HG03097 (cell line): ENCODE data around the gene ADAT1.

ENCODE experiments used
- ATAC-seq: cut with Tn5 transposase; IDR thresholded peaks from one replicate; pipeline ENCODE4 v1.9.1; 2021; ENCODE audit not compliant: unreplicated experiment, low FRiP score

ADAT1 gene

GRCh38 chr16:75578212-75578611 is 44.9 kb downstream of the ADAT1 start:
- ATAC-seq: no peak

GRCh38 chr16:75576384-75576811 is 46.7 kb downstream of the ADAT1 start:
- no peak for ATAC-seq

GRCh38 chr16:75575958-75576357 is 47.1 kb downstream of the ADAT1 start:
- ATAC-seq: no peak

- ATAC-seq: no peak
Observed at GRCh38 chr16:75573955-75574354, 49.1 kb downstream of the ADAT1 start.

- ATAC-seq: no peak
Observed at GRCh38 chr16:75572864-75573542, 50.1 kb downstream of the ADAT1 start.

- ATAC-seq: no peak
Observed at GRCh38 chr16:75570396-75571065, 52.5 kb downstream of the ADAT1 start.

- no peak for ATAC-seq
Observed at GRCh38 chr16:75567911-75568310, 55.2 kb downstream of the ADAT1 start.

GRCh38 chr16:75566758-75567255 is 56.3 kb downstream of the ADAT1 start:
- peak; percentile 4 for ATAC-seq

- peak; percentile 61 for ATAC-seq
Observed at GRCh38 chr16:75566040-75566757, 56.9 kb downstream of the ADAT1 start, which contains the start of gene GABARAPL2. Gene GABARAPL2 (plus strand): TSS chr16:75566379. CDS start chr16:75566487, 108 bp downstream.

- no peak for ATAC-seq
Observed at GRCh38 chr16:75565640-75566039, 57.4 kb downstream of the ADAT1 start.

- no peak for ATAC-seq
Observed at GRCh38 chr16:75559564-75560372, 63.3 kb downstream of the ADAT1 start.

GRCh38 chr16:75558846-75559401 is 64.2 kb downstream of the ADAT1 start:
- ATAC-seq: no peak

- ATAC-seq: no peak
Observed at GRCh38 chr16:75556431-75556950, 66.6 kb downstream of the ADAT1 start.

GRCh38 chr16:75555707-75556430 is 67.2 kb downstream of the ADAT1 start, which contains the start of gene TMEM231:
Gene TMEM231 (minus strand): TSS chr16:75556252. CDS start chr16:75556209, 43 bp downstream.
- ATAC-seq: peak; percentile 96

- ATAC-seq: peak; percentile 17
Observed at GRCh38 chr16:75555213-75555706, 67.8 kb downstream of the ADAT1 start.

GRCh38 chr16:75552951-75553350 is 70.1 kb downstream of the ADAT1 start:
- no peak for ATAC-seq

- peak; percentile 77 for ATAC-seq
Observed at GRCh38 chr16:75550211-75550662, 72.8 kb downstream of the ADAT1 start.
